Hair follicular keratinocyte (primary cell): Measurements from ENCODE around the gene ASXL1. TPM values are rescaled to one million over a fixed set of nuclear protein-coding genes. Genes with fewer than 3 reads are reported as not detected.

Experiments
- total RNA-seq: library from RNA; depleted of rRNA; stranded (reverse); fragments of >200 nt; gene quantifications from 2 replicates; pipeline ENCODE4 v1.2.3, GENCODE V29; 2015

The ASXL1 gene
- total RNA-seq: 11.8 and 13.0 TPM in 2 replicates

DNA sequence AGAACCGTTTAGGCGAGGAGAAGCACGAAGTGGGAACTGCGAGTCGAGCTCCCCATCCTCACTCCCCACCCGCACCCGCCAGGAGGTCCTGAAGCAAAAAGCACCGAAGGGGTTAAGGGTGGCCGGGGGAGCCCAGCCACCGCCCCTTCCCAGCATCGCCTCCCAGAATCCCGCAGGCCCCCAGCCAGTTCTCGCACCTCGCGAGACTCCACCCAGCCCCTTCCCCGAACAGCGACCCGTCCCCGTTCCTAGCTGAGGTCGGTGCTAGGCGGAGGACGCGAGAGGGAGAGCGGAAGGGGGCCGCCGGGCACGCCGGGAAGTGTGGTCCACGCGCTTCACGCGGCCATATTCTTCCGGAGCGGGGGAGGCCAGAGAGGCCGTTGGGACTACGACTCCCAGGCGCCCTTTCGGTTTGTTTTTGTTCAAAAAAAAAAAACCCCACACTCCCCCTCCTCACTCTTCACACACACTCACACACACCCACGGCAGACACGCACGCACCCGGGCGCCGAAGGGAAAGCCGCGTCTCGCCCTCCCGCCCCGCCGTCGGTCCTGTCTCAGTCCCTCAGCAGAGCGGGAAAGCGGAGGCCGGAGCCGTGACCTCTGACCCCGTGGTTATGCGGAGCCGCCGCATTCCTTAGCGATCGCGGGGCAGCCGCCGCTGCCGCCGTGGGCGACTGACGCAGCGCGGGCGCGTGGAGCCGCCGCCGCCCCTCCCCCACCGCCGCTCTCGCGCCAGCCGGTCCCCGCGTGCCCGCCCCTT, at the start of gene ASXL1:
Gene ASXL1, plus strand, starts transcription at position 463 of the 763 bp plus-strand sequence. CDS start 445 bp downstream, outside the sequence.

Other genes with a start within 250 kb of the ASXL1 start
- 25.5 and 29.5 TPM in 2 replicates for gene TM9SF4, start 248.6 kb upstream of the ASXL1 start, total RNA-seq
- gene PLAGL2, start 150.6 kb upstream of the ASXL1 start, total RNA-seq: 5.1 and 6.2 TPM in 2 replicates
- 29.9 and 33.3 TPM in 2 replicates for gene POFUT1, start 150.5 kb upstream of the ASXL1 start, total RNA-seq
- gene KIF3B, start 80.7 kb upstream of the ASXL1 start, total RNA-seq: 13.3 and 15.4 TPM in 2 replicates
- gene NOL4L, start 227.0 kb downstream of the ASXL1 start, total RNA-seq: 1.8 and 5.2 TPM in 2 replicates